ENCODE data around the gene VTA1. TPM values are rescaled to one million over a fixed set of nuclear protein-coding genes. Genes with fewer than 3 reads are reported as not detected.

Gene VTA1
- total and polyA plus RNA-seq, 2 of the 4 experiments (the other 2 are of a cell fraction), result 60.9 to 120 TPM

- in situ Hi-C loops (cut with MboI; ENCODE audit: low sequenced_read_pairs), result no loop called here
- Histone ChIP-seq H3K9me1 (ENCODE audit: insufficient read depth, low read length) (no peaks in the 10 kb centered on the region), H3K18ac (ENCODE audit: low read depth, low read length) (no peak overlapping the region), H3K14ac (replicated peaks; ENCODE audit: low read depth, low read length) (no peak overlapping the region), H3K4ac (ENCODE audit: low read depth, low read length) (no peak overlapping the region), H4K91ac (ENCODE audit: insufficient read depth, low read depth, low read length) (no peak overlapping the region), H3K9me3 (ENCODE audit: control insufficient read depth, insufficient read depth, low read length) (no peaks in the 10 kb centered on the region), H4K20me1 (ENCODE audit: insufficient read depth, low read length) (no peaks in the 10 kb centered on the region), H2BK120ac (ENCODE audit: low read depth, low read length) (no peak overlapping the region), H3K27ac (ENCODE audit: insufficient read depth, low read length) (no peak overlapping the region), H3K4me2 (ENCODE audit: low read depth, low read length) (no peak overlapping the region), H2AK5ac (ENCODE audit: low read depth, low read length) (no peak overlapping the region), H2BK20ac (ENCODE audit: low read depth, low read length) (no peak overlapping the region), H3K56ac (ENCODE audit: extremely low read depth, insufficient read depth, low read length) (no peak overlapping the region), H2BK5ac (ENCODE audit: low read depth, low read length, poor library complexity, severe bottlenecking) (no peak overlapping the region), H3K23ac (ENCODE audit: low read depth, low read length) (no peak overlapping the region), H2AFZ (replicated peaks; ENCODE audit: low read length, poor library complexity) (no peak overlapping the region), H3K4me1 (ENCODE audit: control insufficient read depth, insufficient read depth, low read length) (no peaks in the 10 kb centered on the region; the same call in 1 of the 2 replicates), H3K4me3 (ENCODE audit: insufficient read depth, low read depth, low read length) (no peak overlapping the region), H3K27me3 (ENCODE audit: control insufficient read depth, insufficient read depth, low read length) (no peaks in the 10 kb centered on the region), H2AK9ac (replicated peaks; ENCODE audit: low read depth, low read length, poor library complexity) (no peak overlapping the region), H4K5ac (ENCODE audit: low read depth, low read length) (no peak overlapping the region), H3K9ac (ENCODE audit: low read depth, low read length) (no peak overlapping the region), H4K8ac (ENCODE audit: low read depth in 2 of 2, low read length in 2 of 2) (no peak overlapping the region), H3K36me3 (ENCODE audit: control insufficient read depth, insufficient read depth, low read length) (no peaks in the 10 kb centered on the region), H2BK15ac (ENCODE audit: low read depth, low read length) (no peak overlapping the region), H3K79me1 (ENCODE audit: low read depth in 1 of 2, low read length in 2 of 2) (no peaks in the 10 kb centered on the region)
- dilution Hi-C loops (cut with HindIII; ENCODE audit: low sequenced_read_pairs, unreplicated experiment), result no loop called here
- BruUV-seq (replicated peaks), result no TSS peak
- ATAC-seq (ENCODE audit: low read depth) (no peak), DNase-seq (no peak)
- no CpG with 5 or more reads among the region's 4 CpGs for WGBS, 2 experiments (ENCODE audit: extremely low coverage in 2 of 2, insufficient read length in 1 of 2)
- ChIA-PET POLR2A (ENCODE audit: unreplicated experiment) (no interaction called here), CTCF (no interaction called here)
- TF ChIP-seq BHLHE40 (IDR thresholded peaks at IDR 0.05; ENCODE audit: low read depth, low read length), result no peak
- TF ChIP-seq CHD1 (IDR thresholded peaks at IDR 0.05; ENCODE audit: low read depth, low read length), result no peak
- no peak for TF ChIP-seq FOS (IDR thresholded peaks at IDR 0.05; ENCODE audit: low read depth, low read length)
- TF ChIP-seq RCOR1 (IDR thresholded peaks at IDR 0.05; ENCODE audit: insufficient replicate concordance, low read length), result no peak
- TF ChIP-seq SMC3 (IDR thresholded peaks at IDR 0.05; ENCODE audit: low read depth, low read length), result no peak
- no peak for TF ChIP-seq ELK1 (IDR thresholded peaks at IDR 0.05; ENCODE audit: borderline replicate concordance, low read depth, low read length)
- no peak for TF ChIP-seq POLR2A (IDR thresholded peaks at IDR 0.05; ENCODE audit: low read depth, low read length)
- no peak for TF ChIP-seq MAZ (IDR thresholded peaks at IDR 0.05; ENCODE audit: borderline replicate concordance, low read depth, low read length)
- no peak for TF ChIP-seq RFX5 (IDR thresholded peaks at IDR 0.05; ENCODE audit: low read depth, low read length)
- no peak for TF ChIP-seq CTCF (conservative IDR thresholded peaks at IDR 0.05; ENCODE audit: low read depth, low read length)
- no peak for TF ChIP-seq USF2 (IDR thresholded peaks at IDR 0.05; ENCODE audit: low read depth, low read length)
- TF ChIP-seq RAD21 (IDR thresholded peaks at IDR 0.05; ENCODE audit: low read length), result no peak
- no peak for TF ChIP-seq MAFK (IDR thresholded peaks at IDR 0.05; ENCODE audit: low read depth, low read length)
- no peak for TF ChIP-seq CEBPB (IDR thresholded peaks at IDR 0.05; ENCODE audit: low read depth, low read length)
- no peak for TF ChIP-seq MXI1 (IDR thresholded peaks at IDR 0.05; ENCODE audit: borderline replicate concordance, low read depth, low read length)
- TF ChIP-seq NFE2L2 (IDR thresholded peaks at IDR 0.05; ENCODE audit: low read depth, low read length), result no peak
- intact Hi-C loops (cut with micrococcal nuclease), result no loop called here
Measured at GRCh38 chr6:142240179-142240578, 93.1 kb downstream of the VTA1 start.

All from IMR-90 (cell line).